Ishikawa (cell line): Measurements from ENCODE around the gene NUDT17.

Source experiments
- CEBPB ChIP-seq: IDR thresholded peaks from 2 replicates; pipeline ENCODE4 v1.6.1; 2012
- CREB1 ChIP-seq: IDR thresholded peaks from 2 replicates; pipeline ENCODE4 v1.6.1; 2012; ENCODE audit warnings: low read depth
- NFIC ChIP-seq: IDR thresholded peaks from 2 replicates; pipeline ENCODE4 v1.6.1; 2012
- RAD21 ChIP-seq: IDR thresholded peaks from 2 replicates; pipeline ENCODE4 v1.6.1; 2012; ENCODE audit warnings: low read depth
- TAF1 ChIP-seq: IDR thresholded peaks from 2 replicates; pipeline ENCODE4 v1.6.1; 2012; ENCODE audit warnings: low read depth, mild to moderate bottlenecking
- TCF12 ChIP-seq: IDR thresholded peaks from 2 replicates; pipeline ENCODE4 v1.6.1; 2012; ENCODE audit warnings: low read depth
- TEAD4 ChIP-seq: IDR thresholded peaks from 2 replicates; pipeline ENCODE4 v1.6.1; 2012
- TF ChIP-seq, protein P1 (sequence below): IDR thresholded peaks from 2 replicates; pipeline ENCODE4 v1.6.1; 2012; ENCODE audit warnings: low read depth, mild to moderate bottlenecking
- TF ChIP-seq, protein P2 (sequence below): IDR thresholded peaks from 2 replicates; pipeline ENCODE4 v1.6.1; 2012

- TF ChIP-seq, protein P1, sequence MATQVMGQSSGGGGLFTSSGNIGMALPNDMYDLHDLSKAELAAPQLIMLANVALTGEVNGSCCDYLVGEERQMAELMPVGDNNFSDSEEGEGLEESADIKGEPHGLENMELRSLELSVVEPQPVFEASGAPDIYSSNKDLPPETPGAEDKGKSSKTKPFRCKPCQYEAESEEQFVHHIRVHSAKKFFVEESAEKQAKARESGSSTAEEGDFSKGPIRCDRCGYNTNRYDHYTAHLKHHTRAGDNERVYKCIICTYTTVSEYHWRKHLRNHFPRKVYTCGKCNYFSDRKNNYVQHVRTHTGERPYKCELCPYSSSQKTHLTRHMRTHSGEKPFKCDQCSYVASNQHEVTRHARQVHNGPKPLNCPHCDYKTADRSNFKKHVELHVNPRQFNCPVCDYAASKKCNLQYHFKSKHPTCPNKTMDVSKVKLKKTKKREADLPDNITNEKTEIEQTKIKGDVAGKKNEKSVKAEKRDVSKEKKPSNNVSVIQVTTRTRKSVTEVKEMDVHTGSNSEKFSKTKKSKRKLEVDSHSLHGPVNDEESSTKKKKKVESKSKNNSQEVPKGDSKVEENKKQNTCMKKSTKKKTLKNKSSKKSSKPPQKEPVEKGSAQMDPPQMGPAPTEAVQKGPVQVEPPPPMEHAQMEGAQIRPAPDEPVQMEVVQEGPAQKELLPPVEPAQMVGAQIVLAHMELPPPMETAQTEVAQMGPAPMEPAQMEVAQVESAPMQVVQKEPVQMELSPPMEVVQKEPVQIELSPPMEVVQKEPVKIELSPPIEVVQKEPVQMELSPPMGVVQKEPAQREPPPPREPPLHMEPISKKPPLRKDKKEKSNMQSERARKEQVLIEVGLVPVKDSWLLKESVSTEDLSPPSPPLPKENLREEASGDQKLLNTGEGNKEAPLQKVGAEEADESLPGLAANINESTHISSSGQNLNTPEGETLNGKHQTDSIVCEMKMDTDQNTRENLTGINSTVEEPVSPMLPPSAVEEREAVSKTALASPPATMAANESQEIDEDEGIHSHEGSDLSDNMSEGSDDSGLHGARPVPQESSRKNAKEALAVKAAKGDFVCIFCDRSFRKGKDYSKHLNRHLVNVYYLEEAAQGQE: no peak
- TF ChIP-seq TAF1: no peak
- no peak for TF ChIP-seq NFIC
- TF ChIP-seq TEAD4: no peak
- TF ChIP-seq CEBPB: no peak
- TF ChIP-seq CREB1: no peak
- TF ChIP-seq, protein P2, sequence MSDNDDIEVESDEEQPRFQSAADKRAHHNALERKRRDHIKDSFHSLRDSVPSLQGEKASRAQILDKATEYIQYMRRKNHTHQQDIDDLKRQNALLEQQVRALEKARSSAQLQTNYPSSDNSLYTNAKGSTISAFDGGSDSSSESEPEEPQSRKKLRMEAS: no peak
- no peak for TF ChIP-seq TCF12
- no peak for TF ChIP-seq RAD21
These were observed 52.5 kb downstream of the NUDT17 start for GRCh38 chr1:145897969-145898368.
